Skeletal muscle satellite cell (primary cell): ENCODE results near the gene PLCG2.
"Not testable (repeated sequence)": the region's sequence is repeated elsewhere in the genome, so short reads cannot be mapped to it uniquely, and the experiment has no call there.

Source experiments
- H3K27me3 ChIP-seq: 2 replicates; pipeline ENCODE4 v1.7.0; 2013; ENCODE audit warnings: low read length; ENCODE audit not compliant: control insufficient read depth, insufficient read depth
- H3K36me3 ChIP-seq: 2 replicates; pipeline ENCODE4 v1.7.0; 2013; ENCODE audit warnings: mild to moderate bottlenecking, control low read depth, low read length; ENCODE audit not compliant: insufficient read depth
- H3K4me1 ChIP-seq: 2 replicates; pipeline ENCODE4 v1.7.0; 2013; ENCODE audit warnings: low read length; ENCODE audit not compliant: control insufficient read depth, insufficient read depth
- H3K4me2 ChIP-seq: 2 replicates; pipeline ENCODE4 v1.7.0; 2013; ENCODE audit warnings: mild to moderate bottlenecking, low read length
- H3K4me3 ChIP-seq: 2 replicates; pipeline ENCODE4 v1.7.0; 2013; ENCODE audit warnings: low read length
- H3K9ac ChIP-seq: 2 replicates; pipeline ENCODE4 v1.7.0; 2013; ENCODE audit warnings: mild to moderate bottlenecking, low read depth, low read length, moderate library complexity
- H3K9me3 ChIP-seq: replicated peaks from 2 replicates; pipeline ENCODE4 v1.7.0; 2013; ENCODE audit warnings: mild to moderate bottlenecking, control low read depth, low read length

The PLCG2 gene

GRCh38 chr16:81975637-81976036 is 196.5 kb downstream of the PLCG2 start:
- Histone ChIP-seq H3K4me3 (no peak overlapping the region), H3K27me3 (no peaks in the 10 kb centered on the region), H3K4me2 (no peak overlapping the region), H3K4me1 (no peaks in the 10 kb centered on the region), H3K36me3 (no peaks in the 10 kb centered on the region), H3K9me3 (no peaks in the 10 kb centered on the region), H3K9ac (no peak overlapping the region)

GRCh38 chr16:81977335-81977942 is 198.3 kb downstream of the PLCG2 start:
- not testable (repeated sequence) for H3K9ac ChIP-seq, H3K4me1 ChIP-seq, H3K27me3 ChIP-seq, H3K9me3 ChIP-seq, H3K4me2 ChIP-seq, H3K4me3 ChIP-seq, H3K36me3 ChIP-seq

- Histone ChIP-seq H3K9ac (no peak overlapping the region), H3K27me3 (peaks cover 4% of the 10 kb centered on the region), H3K4me1 (no peaks in the 10 kb centered on the region), H3K9me3 (no peaks in the 10 kb centered on the region), H3K4me2 (no peak overlapping the region), H3K4me3 (no peak overlapping the region), H3K36me3 (no peaks in the 10 kb centered on the region)
Measured at GRCh38 chr16:81987121-81987520, 208.0 kb downstream of the PLCG2 start.

- H3K36me3 ChIP-seq = no peaks in the 10 kb centered on the region
- no peaks in the 10 kb centered on the region for H3K9me3 ChIP-seq
- no peak overlapping the region for H3K4me2 ChIP-seq
- no peaks in the 10 kb centered on the region for H3K4me1 ChIP-seq
- H3K9ac ChIP-seq = no peak overlapping the region
- H3K4me3 ChIP-seq = no peak overlapping the region
- peaks cover 4% of the 10 kb centered on the region for H3K27me3 ChIP-seq
Measured at GRCh38 chr16:81987706-81988105, 208.6 kb downstream of the PLCG2 start.

GRCh38 chr16:81992859-81993258 is 213.8 kb downstream of the PLCG2 start:
- no peaks in the 10 kb centered on the region for H3K9me3 ChIP-seq
- H3K27me3 ChIP-seq = peaks cover 4% of the 10 kb centered on the region
- no peaks in the 10 kb centered on the region for H3K36me3 ChIP-seq
- H3K9ac ChIP-seq = no peak overlapping the region
- H3K4me2 ChIP-seq = no peak overlapping the region
- H3K4me1 ChIP-seq = peaks cover 14% of the 10 kb centered on the region
- H3K4me3 ChIP-seq = no peak overlapping the region

- Histone ChIP-seq H3K9me3 (no peaks in the 10 kb centered on the region), H3K27me3 (no peaks in the 10 kb centered on the region), H3K4me2 (no peak overlapping the region), H3K9ac (no peak overlapping the region), H3K4me1 (peaks cover 15% of the 10 kb centered on the region), H3K36me3 (no peaks in the 10 kb centered on the region), H3K4me3 (no peak overlapping the region)
Measured at GRCh38 chr16:81994485-81994884, 215.4 kb downstream of the PLCG2 start.

- Histone ChIP-seq H3K9me3 (no peaks in the 10 kb centered on the region), H3K9ac (no peak overlapping the region), H3K4me3 (no peak overlapping the region), H3K4me1 (peaks cover 15% of the 10 kb centered on the region), H3K4me2 (no peak overlapping the region), H3K27me3 (no peaks in the 10 kb centered on the region), H3K36me3 (no peaks in the 10 kb centered on the region)
Measured at GRCh38 chr16:81995651-81996050, 216.6 kb downstream of the PLCG2 start.

GRCh38 chr16:81996664-81997509 is 217.8 kb downstream of the PLCG2 start:
- no peaks in the 10 kb centered on the region for H3K27me3 ChIP-seq
- no peak overlapping the region for H3K9ac ChIP-seq
- peaks cover 15% of the 10 kb centered on the region for H3K4me1 ChIP-seq
- H3K4me2 ChIP-seq = peak overlapping the region; percentile 31
- no peaks in the 10 kb centered on the region for H3K36me3 ChIP-seq
- no peak overlapping the region for H3K4me3 ChIP-seq
- no peaks in the 10 kb centered on the region for H3K9me3 ChIP-seq

GRCh38 chr16:81997738-81998137 is 218.6 kb downstream of the PLCG2 start:
- Histone ChIP-seq H3K27me3 (peaks cover 5% of the 10 kb centered on the region), H3K9ac (no peak overlapping the region), H3K4me3 (no peak overlapping the region), H3K4me2 (peak overlapping the region; percentile 31), H3K4me1 (peaks cover 15% of the 10 kb centered on the region), H3K36me3 (no peaks in the 10 kb centered on the region), H3K9me3 (no peaks in the 10 kb centered on the region)

GRCh38 chr16:82002831-82003230 is 223.7 kb downstream of the PLCG2 start:
- Histone ChIP-seq H3K36me3 (no peaks in the 10 kb centered on the region), H3K4me3 (no peak overlapping the region), H3K4me2 (no peak overlapping the region), H3K9ac (no peak overlapping the region), H3K9me3 (no peaks in the 10 kb centered on the region), H3K27me3 (peaks cover 5% of the 10 kb centered on the region), H3K4me1 (peaks cover 2% of the 10 kb centered on the region)

- H3K27me3 ChIP-seq = peaks cover 5% of the 10 kb centered on the region
- no peak overlapping the region for H3K4me2 ChIP-seq
- no peak overlapping the region for H3K9ac ChIP-seq
- H3K36me3 ChIP-seq = no peaks in the 10 kb centered on the region
- H3K4me3 ChIP-seq = no peak overlapping the region
- no peaks in the 10 kb centered on the region for H3K9me3 ChIP-seq
- H3K4me1 ChIP-seq = no peaks in the 10 kb centered on the region
Measured at GRCh38 chr16:82004601-82005000, 225.5 kb downstream of the PLCG2 start.
